HG03175 (cell line): ENCODE data around the gene CAVIN2.
A peak's percentile ranks its signal among the peaks of the same experiment; 100 is the strongest.

Experiments used
- ATAC-seq: cut with Tn5 transposase; IDR thresholded peaks from one replicate; pipeline ENCODE4 v1.9.1; 2021; ENCODE audit warnings: mild to moderate bottlenecking, moderate library complexity; ENCODE audit not compliant: unreplicated experiment

The CAVIN2 gene

DNA sequence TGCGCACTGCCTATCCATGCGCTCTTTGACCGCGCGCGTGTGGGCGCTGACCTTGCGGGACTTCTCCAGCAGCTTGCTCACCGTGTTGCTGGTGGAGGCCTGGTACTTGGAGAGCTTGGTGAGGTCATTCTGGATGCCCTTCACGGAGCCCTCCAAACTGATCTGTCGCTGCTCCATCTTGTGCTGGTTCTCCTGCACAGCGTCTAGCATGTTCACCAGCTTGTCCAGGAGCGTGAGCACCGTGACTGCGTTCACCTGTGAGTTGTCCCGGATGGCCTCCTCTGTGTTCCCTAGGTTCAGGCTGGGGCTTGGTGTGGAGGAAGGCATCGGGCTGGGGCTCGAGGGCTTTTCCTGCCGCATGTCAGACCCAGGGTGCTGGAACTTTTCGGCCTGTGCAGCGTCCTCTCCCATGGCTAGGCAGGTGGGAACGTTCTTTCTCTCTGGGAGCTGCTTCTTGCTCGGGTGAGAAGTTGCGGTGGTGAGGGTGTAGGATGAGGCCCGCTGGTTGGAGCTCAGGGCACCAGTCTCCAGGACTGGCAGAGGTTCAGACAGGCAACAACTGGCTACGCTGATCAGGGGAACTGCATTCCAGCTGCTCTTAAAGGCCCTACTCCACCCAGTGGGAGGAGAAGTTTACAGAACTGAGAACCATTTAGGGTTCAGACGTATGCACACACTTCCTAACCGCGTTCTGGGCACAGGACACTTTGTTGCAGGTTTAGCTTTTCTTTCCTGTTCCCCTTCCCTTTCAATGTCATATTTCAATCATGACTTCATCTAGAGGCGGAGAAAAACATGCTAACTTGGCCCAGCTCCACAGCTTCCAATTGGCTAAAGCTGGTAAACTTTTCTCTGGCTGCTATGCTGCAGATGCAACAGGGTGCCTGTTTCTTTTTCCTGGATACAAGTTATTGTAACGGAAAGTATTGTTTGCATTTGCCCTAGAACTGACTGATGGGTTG lies at the start of gene CAVIN2:
Gene CAVIN2 (minus strand): TSS at position 574 of the 962 bp plus-strand sequence. CDS start 163 bp downstream, at position 411.
- peak; percentile 34 for ATAC-seq

DNA sequence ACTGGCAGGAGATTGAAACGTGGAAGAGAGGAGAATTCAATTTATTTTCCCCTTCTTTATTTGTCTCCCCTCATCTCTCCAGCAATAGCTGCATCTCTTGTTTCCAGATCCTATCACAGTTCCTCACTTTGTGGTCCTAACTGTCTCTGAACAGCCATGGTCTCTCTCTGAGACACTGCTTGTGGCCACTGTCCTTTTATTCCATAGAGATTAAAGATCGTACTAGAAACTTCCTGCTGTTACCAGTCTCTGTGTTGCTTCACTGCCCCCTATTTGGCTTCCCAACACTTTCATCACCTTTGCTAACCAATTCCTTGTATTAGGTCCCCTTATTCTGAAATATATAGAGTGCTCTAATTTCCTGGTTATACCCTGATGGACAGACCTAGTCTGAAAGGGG lies 48.9 kb upstream of the CAVIN2 start:
- ATAC-seq, result no peak

DNA sequence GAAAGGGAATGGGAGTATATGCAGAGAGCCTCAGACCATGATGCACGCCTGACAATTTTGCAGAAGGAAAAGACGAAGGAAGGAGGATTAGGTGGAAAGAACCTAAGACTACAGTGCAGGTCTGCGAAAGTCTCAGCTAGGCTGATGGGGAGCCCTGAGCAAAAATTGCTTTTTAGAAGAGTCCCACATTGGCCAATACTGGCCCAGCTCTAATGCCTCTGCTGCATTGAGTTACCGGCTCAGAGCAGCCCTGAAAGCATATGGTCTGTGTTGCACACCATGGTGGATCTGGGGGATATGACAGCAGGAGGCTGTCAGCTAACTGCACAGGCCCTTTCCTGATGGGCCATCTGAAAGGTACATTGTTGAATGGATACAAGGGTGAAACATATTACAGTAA lies 48.3 kb upstream of the CAVIN2 start:
- ATAC-seq, result no peak

DNA sequence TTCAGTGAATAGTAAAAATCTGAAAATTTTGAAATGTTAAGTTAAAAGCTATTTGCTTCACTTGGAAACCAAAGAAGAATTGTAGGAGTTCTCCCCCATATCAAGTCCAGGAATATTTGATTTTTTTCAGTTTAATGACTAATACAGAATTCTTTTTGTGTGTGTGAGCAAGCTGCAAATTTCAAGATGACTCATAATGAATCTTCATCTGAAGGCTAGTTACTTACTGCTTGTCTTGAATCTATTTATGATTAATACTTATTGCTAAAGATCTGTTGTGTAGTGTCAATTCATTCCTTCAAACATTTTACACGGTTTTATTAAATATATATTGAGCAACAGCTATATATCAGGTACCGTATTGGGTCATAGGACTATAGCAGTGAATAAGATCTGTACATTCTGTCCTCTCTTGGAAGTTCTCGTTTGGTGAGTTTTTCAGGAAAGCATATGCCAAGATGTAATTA lies 47.8 kb upstream of the CAVIN2 start:
- ATAC-seq, result peak; percentile 59

GRCh38 chr2:191892391-191892790 lies 45.5 kb upstream of the CAVIN2 start:
- no peak for ATAC-seq

GRCh38 chr2:191891656-191892055 lies 44.8 kb upstream of the CAVIN2 start:
- no peak for ATAC-seq

DNA sequence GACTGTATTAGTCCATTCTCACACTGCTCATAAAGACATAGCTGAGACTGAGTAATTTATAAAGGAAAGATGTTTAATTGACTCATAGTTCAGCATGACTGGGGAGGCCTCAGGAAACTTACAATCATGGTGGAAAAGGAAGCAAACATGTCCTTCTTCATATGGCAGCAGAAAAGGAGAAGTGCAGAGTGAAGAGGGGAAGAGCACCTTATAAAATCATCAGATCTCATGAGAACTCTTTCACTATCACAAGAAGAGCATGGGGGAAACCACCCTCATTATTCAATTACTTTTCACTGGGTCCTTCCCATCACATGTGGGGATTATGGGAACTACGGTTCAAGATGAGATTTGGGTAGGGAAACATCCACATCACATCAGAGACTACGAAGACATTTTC lies 43.0 kb upstream of the CAVIN2 start:
- no peak for ATAC-seq

- no peak for ATAC-seq
These were observed 41.7 kb upstream of the CAVIN2 start for GRCh38 chr2:191888400-191889166.

DNA sequence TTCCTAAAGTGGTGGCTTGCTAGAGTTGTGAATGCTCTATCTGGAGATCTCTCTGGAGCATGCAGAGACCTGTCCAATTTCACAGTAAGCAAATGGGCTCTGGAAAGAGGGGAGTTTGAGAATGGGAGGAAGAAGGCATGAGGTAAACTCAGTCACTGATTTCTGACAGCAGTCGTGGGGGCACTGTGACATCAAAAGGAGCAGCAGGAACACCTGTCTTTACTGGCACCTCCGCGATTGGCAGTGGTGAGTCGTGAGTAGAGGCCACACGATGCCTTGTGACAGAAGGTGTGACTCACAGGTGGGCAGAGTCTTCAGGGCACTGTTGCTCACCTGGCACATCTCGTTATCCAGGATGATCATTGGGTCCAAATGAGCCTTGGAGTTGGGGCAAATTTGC lies 38.8 kb upstream of the CAVIN2 start:
- ATAC-seq, result no peak

DNA sequence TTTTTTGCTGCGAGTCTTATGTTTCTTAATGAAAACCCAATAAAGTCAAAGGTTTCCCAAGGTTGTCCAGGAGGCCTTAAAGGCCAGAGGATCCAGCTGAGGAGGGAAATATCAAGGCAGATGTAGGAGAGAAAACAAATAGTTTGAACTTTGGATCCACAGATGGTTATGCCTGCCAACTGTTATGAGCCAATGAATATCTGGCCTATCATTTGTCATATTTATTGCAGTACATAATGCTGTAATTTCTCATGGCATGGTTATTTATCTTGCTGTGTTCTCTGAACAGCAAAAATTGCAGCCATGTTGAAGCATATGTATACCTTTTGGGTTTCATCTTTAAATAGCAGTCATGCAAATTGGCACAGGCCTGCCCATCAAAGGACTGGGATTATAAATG lies 38.2 kb upstream of the CAVIN2 start:
- ATAC-seq, result no peak

GRCh38 chr2:191881982-191882816 lies 35.3 kb upstream of the CAVIN2 start:
- ATAC-seq, result no peak

GRCh38 chr2:191878548-191879279 lies 31.8 kb upstream of the CAVIN2 start:
- no peak for ATAC-seq

DNA sequence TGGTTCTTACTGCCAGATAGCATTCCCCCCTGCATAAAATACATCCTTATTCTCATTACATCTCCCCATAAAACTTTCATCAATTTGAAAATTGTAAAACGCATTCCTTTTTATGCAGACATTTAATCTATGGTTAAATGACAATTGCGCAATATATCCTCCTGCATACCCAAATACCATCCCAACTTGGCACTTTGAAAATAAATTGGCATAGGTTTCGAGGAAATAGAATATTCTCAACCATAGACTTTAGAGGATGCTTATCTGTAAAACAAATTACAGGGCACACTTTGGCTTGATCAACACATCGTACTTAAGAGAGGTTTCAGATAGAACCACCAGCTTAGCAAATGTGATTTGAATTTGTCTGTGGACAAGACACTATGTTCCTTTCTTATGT lies 31.0 kb upstream of the CAVIN2 start:
- no peak for ATAC-seq

- ATAC-seq, result no peak
These were observed 29.0 kb upstream of the CAVIN2 start for GRCh38 chr2:191875859-191876258.

DNA sequence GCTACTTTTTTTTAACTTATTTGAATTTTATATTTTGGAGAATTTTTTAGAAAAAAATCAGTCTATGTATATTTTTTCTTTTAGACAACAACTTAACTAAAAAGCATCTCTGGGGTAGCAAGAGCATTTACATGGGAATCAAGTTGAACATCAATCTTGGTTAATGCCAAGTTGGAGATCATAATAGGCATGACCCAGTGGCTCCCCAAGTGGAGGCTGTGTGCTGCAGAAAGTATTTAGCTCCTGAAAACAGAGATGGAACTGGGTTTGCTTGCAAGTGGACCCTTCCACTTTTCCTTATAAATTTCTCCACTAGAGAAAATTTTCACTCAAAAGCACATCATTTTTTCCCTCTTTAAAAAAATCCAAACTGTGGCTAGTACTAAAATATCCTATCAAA lies 23.9 kb upstream of the CAVIN2 start:
- no peak for ATAC-seq

DNA sequence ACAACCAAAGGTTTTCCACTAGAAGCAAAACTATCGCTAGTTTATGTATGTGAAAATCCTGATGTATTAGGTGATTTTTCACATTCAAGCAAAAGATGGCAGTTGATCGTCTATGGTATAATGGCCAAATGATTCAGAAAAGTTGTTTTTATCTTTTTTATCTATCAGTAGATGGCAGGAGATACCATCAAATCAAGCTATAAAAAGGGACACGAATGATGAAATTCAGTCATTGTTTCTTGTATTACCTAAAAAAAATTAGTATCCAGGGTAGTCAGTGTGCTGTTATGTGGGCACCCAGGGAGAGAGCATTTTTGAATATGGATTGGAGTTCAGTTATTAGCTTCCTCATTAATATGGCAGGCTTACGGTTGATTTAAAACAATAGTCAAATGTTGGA lies 22.9 kb upstream of the CAVIN2 start:
- no peak for ATAC-seq

DNA sequence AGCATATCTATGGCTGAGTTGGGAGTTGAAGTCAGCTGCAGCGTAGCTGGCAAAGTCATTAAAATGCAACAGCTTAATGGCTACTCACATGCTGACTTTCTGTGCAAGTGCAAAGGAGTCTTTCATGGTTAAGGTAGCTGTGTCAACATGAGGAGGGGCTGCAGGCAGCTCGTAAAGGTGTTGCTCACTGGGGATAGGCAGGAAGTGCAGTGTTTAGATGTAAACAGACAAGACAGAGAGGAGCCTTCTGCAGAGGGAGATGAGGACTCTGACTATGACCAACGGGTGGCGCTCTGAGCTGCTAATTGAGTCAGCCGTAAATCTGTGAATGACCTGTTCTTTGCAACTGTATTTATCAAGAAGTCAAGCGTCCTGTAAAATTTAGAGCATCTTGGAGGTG lies 22.3 kb upstream of the CAVIN2 start:
- no peak for ATAC-seq

GRCh38 chr2:191867507-191867847 lies 20.6 kb upstream of the CAVIN2 start:
- ATAC-seq, result no peak

GRCh38 chr2:191866675-191867506 lies 20.0 kb upstream of the CAVIN2 start:
- ATAC-seq, result no peak
